ENCODE results near the gene TACC2.

TACC2 gene

DNA sequence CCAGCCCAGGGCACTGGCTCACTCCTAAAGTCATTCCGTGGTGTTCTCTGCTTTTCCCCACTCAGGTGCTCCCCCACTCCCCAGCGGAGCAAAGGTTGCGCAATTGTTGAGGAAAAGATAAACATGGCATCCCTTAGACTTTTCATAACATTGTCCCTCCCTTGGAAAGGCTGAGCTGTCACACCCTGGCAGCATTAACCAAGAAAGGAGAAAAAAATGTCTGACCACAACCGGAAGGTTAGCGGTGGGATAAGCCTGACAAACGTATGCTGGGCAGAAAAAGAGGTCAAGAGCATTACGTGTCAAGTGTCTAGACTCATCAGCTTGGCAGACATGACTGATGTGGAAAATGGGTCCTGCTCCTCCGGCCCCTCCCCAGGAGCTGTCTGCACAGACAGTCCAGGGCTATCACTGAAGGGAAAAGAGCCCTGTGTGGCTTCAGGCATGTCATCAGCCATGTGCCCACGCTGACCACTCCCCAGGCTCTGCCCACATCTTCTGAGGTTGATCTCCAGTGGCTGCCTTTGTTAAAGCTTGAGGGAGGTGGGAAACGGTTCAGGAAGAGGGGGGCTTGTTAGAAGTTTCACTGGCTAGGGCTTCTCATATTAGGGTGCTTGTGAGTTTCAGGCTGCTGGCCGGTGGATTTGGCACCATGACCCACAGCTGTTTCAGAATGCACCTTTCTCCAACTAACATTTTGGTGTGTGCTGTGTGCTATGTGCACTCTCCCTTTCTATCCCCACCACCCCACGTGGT is 312.3 kb downstream of the TACC2 start:
- no peak for DNase-seq

GRCh38 chr10:122301811-122302115 is 312.8 kb downstream of the TACC2 start:
- no peak for DNase-seq

DNA sequence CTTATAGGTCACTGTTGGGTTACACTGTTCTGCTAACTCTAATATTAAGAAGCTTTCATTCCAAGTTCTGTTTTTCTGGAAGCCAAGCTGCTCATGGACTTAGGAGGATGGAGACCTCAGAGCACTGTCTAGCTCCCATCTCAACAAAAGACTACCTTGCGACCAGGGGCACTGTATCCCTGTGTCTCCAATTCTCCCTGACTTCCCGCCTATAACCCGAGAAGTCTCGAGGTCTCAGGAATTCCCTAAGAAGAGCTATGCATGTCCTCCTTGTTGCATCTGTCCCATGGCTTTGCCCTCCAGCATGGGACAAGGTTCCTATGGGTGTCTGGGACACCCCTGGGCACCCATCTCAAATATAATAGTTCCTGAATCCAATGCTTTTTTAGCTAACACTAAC is 313.4 kb downstream of the TACC2 start:
- DNase-seq, result no peak

DNA sequence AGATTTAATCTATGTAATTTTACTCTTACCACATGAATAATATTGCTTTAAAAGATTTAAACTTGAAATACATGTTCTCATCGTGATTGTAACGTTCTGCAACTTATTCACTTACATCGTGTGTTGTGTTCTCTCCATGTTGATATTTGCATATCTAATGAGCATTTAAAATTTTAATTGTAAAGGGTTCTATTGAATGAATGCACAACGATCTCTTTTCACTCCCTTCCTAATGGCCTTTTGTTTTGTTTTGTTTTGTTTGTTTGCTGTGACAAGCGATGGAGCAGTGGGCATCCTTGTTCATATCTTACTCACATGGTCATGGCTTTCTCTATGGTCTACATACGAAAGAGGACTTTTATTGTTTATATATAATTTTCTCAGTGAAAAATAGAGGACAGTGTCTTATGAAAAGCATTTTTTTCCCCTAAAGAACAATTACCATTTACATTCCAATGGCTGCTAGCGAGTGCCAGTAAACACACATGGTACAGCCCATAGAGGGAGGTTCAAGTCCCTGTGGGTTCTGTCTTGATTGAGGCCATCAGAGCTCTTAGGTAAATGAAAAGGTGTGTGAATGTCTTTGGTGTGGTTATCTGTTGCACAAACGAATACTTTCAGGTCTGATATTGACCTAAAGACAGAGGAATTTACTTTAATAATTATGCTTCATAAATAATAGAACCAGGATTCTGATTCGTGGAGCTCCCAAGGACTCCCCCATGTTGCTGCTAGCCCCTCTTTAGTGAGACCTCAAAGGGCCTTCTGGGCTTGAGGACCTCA is 314.5 kb downstream of the TACC2 start:
- no peak for DNase-seq
